Activated T-cell treated with anti-CD3 and anti-CD28 coated beads for 4 hours (primary cell): ENCODE results near the gene TSPAN16.
"Not testable (repeated sequence)": the region's sequence is repeated elsewhere in the genome, so short reads cannot be mapped to it uniquely, and the experiment has no call there.

Experiments used
- DNase-seq: peaks from one replicate; pipeline ENCODE4 v3.0.0-alpha.2; 2020

Gene TSPAN16

DNA sequence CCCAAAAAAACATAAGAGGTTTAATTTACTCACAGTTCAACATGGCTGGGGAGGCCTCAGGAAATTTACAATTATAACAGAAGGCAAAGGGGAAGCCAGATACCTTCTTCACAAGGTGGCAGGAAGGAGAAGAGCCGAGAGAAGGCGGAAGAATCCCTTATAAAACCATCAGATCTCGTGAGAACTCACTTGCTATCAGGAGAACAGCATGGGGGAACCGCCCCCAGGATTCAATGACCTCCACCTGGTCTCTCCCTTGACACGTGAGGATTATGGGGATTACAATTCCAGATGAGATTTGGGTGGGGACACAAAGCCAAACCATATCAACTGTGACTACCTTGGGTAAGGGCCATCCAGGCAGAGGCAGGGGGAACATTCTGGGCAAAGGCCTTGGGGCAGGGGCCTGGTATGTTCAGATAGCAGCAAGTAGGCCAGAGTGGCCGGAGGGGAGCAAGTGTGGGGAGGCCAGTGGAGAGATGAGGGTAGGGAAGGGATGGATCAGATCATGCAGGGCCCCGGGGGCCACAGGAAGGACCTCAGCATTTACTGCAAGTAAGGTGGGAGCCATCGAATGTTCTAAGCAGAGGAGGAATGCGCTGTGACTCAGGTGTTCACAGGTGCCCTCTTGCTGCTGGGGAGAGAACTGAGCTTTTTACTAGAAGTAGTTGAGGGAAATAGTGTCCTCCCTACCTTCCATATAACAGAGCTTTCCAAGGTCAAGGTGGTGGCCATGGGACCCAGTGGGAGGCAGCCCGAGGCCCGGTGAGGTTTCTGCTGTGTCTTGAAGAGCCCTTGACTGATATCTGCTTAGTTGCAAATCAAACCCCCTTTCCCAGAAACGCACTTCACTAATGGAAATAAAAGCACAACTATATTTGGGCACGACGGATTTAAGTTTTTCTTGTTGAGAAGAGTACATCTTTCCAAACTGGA lies 25.5 kb downstream of the TSPAN16 start:
- DNase-seq, result no peak

DNA sequence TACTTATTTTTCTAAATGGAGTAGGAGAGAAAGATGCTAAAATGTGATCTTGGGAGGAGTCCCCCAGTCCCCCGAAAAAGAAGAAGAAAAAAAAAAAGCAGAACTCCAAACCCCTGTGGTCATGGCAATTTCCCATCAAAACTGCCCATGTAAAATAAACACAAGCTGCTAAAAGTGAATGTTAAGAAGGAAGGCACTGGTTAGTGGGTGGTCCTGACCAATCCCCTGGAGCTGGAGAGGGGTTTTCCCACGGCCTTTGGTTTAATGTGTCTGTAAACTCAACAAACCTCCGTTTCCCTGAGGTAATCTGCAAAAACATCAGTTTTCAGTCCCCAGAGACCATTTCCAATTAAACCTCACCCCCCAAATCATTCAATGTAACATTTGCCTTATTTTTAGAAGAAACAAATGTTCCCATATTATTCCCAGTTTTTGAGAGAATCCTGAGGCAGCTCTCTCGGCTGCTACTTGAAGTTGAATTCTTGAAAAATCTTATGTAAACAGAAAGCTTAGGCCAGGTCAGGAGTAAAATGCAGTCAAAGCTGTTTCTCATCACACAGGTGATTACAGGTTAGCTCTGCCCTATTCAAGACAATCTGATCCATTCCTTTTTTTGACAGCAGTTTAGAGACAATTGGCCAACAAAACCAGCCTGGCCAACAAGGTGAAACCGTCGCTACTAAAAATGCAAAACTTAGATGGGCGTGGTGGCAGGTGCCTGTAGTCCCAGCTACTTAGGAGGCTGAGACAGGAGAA lies 26.5 kb downstream of the TSPAN16 start:
- DNase-seq, result no peak

DNA sequence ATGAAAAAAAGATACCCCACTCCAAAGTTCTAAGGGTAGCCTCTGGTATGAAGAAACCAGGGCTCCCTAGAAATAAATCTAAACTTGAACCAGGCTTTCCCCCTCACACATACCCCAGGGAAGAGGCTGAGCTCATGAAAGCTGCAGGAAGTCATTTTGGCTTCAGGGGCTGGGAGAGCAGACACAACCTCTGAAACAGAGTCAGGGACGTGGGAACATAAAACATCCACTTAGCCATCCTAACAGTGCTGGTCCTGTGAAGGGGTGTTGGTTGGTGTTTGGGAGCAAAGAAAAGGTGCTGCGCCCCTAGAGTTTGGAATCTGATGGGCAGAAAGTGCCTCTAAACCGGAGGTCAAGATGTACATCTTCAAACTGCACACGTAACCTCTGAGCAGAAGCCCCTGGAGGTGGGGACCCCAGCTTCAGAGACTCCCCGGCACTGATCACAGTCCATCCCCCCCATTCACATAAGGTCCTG lies 27.7 kb downstream of the TSPAN16 start:
- no peak for DNase-seq

DNA sequence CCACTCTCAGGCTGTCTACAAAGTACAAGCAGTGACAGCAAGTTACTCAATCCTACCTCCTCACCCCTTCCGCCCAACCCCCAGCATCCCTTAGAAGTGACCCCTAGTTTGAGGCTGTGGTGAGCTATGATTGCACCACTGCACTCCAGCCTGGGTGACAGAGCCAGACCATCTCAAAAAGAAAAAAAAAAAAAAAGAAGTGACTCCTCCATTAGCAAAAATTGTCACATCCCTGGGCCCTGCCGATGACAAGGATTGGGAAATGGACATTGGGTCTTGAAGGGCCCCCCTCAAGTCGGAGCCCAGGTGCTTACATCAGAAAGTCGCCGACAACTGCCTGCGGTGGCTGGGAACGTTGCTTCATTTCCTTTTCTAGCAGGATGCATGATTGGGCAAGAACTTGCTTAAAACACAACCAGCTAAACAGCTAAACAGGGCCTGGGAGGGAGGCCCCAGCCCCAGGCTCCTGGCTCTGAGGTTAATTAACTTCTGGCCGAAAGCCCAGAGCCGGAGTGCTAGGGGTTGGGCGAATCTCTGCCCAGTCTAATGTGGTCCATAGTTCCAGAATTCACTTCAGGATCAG lies 28.2 kb downstream of the TSPAN16 start:
- DNase-seq, result no peak

DNA sequence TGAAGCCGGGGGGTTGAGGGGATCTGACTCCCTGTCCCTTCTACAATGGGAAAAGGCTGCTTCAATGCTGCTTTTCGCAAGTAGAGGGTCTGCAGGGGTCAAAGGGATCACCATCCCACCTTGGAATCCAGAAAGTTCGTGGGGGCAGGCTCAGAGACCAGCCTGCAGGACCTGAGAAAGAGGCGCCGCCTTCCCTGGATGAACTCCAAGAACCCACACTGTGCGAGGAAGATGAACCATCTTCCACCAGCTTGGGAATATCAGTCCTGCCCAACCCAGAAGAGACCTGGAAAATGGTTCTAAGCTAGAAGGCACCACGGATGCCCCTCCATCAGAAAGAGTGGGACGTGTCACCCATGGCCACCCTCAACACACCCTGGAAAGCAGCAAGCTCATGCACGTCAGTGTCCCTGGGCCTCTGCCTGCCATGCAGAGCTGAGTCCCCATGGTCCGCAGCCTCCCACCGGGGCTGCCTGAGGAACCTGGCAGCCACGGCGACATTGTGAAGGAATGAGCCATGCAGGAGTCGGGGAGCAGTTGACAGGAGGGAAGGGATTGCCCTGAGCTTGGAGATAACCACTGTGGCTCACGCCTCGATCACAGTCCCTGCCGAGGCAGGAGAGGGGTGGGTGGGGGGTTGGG lies 28.9 kb downstream of the TSPAN16 start:
- DNase-seq, result no peak

DNA sequence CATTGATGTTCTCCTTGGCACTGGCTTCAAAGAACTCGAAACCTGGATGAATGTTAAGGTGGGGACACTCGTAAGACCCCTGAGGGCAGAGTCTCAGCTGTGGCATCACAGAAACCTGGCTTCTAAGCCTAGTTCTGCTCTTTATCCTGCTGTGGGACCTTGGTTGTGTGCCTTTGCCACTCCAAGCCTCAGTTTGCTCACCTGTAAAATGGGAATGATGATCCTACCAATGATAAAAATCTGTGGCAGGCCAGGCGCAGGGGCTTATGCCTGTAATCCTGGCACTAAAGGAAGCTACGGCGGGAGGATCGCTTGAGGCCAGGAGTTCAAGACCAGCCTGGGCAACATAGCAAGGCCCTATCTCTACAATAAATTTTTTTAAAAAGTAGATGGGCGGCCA lies 29.6 kb downstream of the TSPAN16 start:
- DNase-seq, result no peak

DNA sequence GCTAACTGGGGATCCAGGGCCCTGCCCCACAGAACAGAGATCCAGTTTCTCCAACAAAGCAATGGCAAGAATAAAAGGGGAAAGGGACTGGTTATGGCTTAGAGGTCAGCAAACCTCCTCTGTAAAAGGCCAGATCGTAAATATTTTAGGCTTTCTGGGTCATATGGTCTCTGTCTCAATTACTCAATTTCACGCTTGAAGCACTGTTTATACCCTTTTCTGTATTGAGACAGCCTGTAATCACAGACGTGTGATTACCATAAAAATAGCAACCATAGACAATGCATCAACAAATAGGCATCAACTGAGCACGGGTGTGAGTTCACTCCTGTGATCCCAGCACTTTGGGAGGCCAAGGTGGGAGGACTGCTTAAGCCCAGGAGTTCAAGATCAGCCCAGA lies 34.2 kb downstream of the TSPAN16 start:
- DNase-seq, result no peak

DNA sequence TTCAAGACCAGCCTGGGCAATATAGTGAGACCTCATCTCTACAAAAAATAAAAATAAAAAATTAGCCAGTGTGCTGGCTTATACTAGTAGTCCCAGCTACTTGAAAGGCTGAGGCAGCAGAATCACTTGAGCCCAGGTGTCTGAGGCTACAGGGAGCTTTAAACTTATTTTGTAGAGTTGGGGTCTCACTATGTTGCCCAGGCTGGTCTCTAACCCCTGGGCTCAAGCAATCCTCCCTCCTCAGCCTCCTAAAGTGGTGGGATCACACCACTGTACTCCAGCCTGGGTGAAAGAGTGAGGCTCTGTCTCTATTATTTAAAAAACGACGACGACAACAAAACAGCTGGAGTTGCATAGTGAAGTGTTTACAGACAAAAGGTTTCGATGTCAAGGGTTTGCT lies 35.5 kb downstream of the TSPAN16 start:
- DNase-seq, result no peak

DNA sequence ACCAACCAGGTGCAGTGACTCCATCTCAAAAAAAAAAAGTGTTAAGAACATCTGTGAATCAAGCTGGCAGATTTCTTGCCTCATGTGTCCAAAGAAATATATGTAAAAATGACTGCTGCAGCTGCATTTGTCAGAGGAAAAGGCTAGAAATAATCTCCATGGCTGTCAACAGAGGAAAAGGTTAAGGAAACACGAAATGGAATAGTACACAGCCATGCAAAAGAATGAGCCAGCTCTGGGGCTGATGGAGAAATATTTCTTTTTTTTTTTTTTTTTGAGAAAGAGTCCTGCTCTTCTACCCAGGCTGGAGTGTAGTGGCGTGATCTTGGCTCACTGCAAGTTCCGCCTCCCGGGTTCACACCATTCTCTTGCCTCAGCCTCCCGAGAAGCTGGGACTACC lies 36.9 kb downstream of the TSPAN16 start:
- no peak for DNase-seq

DNA sequence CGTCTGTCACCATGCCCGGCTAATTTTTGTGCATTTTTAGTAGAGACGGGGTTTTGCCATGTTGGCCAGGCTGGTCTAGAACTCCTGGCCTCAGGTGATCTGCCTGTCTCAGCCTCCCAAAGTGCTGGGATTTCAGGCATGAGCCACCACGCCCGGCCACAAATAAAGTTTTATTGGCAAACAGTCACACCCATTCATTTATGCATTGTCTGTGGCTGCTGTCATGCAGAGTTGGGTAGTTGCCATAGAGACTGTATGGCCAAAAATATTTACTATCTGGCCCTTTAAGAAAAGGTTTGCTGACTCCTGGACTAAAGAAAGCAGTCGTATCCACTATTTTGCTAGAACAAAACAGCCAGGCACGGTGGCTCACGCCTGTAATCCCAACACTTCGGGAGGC lies 37.9 kb downstream of the TSPAN16 start:
- not testable (repeated sequence) for DNase-seq

DNA sequence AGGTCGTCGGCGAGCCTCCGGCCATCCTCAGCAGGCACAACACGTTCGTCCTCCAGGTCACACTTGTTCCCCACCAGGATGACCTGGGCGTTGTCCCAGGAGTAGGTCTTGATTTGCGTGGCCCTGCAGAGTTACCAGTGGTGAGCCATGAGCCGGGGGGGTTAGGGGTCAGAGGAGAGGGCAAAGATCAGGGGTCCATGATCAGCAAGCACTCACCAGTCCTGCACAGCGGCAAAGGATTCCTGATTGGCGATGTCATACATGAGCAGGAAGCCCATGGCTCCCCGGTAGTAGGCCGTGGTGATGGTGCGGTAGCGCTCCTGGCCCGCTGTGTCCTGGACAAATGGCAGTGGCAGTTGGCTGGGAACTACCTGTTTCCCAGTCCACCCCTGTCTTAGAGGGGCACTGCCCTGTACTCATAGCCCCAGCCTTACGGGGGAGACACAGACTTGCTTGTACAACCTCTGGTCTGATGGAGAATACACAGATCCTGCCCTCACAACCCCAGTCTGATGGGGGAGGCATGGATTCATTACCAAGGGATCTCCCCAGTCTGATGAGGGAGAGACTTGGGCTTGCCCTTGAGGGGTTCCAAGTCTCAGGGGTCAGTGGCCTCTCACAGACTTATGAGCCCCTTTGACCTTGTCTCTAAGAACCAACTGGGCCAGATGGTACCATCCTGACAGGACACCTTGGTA lies 39.6 kb downstream of the TSPAN16 start:
- no peak for DNase-seq

DNA sequence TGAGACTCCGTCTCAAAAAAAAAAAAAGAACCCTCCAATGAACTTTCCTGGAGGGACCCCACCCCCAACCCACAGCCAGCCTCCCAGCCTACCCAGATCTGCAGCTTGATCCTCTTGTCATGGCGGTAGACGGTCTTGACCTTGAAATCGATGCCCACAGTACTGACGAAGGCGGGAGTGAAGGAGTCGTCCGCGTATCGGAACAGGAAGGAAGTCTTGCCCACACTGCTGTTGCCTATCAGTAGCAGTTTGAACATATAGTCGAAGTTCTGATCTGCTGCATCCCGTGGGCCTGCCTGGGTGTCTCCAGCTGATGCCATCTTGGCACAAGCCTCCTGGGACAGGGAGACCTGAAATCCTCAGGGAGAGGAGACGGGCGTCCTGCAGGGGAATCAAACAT lies 41.1 kb downstream of the TSPAN16 start:
- no peak for DNase-seq

DNA sequence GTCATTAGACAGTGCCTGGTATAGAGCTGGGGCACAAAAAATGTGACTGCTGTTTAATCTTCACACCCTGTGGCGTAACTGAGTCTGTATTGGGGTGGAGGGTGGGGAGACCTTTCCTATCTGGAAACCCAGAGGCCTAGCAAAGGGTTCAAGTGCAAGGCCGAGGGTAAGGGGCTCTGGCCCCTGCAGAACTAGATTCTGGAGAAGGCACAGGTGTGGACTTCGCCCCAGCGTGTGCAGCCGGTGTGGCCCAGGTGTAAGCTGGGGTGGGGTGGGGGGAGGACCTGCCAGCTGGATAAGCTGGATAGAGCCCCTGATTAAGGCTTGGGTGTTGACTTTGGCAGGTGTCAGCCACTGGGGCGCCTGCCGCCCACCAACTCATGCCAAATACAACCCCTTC lies 42.2 kb downstream of the TSPAN16 start:
- DNase-seq, result no peak

DNA sequence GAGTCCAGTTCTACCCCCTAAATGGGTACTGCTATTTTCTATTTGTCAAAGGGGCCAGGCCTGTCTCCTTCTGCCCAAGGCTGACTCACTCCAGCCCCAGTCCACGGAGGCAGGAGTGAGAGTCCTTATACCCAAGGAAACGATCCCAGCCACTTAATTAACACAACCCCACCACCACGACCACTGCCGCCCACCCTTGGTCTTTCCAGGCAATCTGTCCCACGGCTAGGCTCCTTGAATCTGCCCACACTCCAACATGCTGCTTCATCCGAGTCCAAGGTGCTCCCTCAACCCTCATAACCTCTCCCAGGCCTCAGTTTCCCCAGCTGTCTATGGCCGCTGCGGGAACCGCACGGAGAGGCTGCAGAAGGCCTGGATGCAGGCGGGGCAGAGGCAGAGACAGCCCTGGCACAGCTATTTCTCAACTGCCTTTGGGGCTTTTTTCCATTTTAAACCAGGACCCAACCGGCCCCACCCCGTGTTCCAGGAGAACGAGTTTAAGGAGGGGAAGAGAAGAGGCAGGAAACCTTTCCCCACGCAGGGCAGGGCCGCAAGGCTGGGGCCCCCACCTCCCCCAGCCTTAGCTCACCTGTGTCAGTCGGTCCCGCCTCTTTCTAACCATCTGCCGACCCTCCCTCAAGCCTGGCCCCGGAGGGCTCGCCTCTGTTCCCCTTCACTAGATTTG lies 42.8 kb downstream of the TSPAN16 start:
- no peak for DNase-seq

DNA sequence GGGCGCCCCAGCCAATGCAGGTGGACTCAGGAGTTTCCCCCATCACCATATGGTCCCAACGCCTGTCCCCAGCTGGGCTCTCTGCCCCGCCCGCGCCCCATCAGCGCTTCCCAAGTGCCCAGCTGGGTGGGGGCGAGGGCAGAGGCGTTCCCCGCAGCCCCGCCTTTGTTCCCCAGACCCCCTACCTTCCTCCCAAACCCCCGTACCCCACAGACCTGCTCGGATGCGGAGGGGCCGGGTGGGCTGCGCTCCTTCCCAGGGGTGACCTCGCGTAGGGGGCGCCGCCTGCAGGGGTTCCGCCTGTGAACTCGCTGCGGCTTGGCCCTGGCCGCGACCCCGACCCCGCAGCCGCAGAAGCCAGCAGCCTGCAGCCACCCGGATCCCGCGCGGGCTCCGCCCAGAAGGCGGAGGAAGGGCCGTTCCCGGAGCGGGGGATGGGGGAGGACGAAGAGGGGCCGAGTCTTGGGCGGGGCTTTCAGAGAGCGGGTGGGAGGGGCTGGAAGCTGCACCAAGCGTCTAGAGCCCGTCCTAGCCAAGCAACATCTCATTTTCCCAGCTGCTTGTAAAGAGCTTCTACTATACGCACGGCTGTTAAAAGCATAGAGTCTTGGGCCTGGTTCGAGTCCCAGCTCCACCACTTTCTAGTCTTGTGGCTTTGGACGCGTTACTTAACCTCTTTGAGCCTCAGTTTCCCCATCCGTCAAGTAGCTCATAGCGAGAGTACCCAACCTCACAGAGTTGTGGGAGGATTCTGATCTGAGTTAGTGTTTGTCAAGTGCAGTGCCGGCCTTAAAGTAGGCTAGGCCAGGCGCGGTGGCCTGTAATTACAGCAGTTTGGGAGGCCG lies 43.5 kb downstream of the TSPAN16 start, which contains the start of gene RAB3D:
TSS of gene RAB3D (minus strand) at position 404 of the 845 bp plus-strand sequence. CDS start 2,258 bp downstream, outside the sequence.
- DNase-seq, result peak; percentile 76

DNA sequence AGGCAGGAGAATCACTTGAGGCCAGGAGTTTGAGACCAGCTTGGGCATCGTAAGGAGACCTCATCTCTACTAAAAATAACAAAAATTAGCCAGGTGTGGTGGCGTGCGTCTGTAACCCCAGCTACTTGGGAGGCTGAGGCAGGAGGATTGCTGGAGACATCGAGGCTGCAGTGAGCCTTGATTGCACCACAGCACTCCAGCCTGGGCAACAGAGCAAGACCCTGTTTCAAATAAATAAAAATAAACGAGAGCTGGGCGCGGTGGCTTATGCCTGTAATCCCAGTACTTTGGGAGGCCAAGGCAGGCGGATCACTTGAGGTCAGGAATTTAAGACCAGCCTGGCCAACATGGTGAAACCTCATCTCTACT lies 44.1 kb downstream of the TSPAN16 start:
- not testable (repeated sequence) for DNase-seq

DNA sequence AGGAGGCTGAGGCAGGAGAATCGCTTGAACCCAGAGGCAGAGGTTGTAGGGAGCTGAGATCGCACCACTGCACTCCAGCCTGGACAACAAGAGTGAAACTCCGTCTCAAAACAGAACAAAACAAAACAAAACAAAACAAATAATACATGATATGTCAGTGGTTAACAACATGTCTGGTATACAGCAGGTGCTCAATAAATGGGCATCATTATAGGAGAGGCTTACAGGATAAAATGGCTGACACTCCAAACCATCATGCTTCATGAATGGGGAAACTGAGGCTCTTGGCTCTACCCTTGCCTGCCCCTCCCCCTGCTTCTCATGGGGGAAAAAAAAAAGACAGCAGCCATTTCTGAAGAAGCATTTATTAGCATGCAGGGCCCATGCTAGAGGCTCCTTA lies 46.5 kb downstream of the TSPAN16 start:
- no peak for DNase-seq

DNA sequence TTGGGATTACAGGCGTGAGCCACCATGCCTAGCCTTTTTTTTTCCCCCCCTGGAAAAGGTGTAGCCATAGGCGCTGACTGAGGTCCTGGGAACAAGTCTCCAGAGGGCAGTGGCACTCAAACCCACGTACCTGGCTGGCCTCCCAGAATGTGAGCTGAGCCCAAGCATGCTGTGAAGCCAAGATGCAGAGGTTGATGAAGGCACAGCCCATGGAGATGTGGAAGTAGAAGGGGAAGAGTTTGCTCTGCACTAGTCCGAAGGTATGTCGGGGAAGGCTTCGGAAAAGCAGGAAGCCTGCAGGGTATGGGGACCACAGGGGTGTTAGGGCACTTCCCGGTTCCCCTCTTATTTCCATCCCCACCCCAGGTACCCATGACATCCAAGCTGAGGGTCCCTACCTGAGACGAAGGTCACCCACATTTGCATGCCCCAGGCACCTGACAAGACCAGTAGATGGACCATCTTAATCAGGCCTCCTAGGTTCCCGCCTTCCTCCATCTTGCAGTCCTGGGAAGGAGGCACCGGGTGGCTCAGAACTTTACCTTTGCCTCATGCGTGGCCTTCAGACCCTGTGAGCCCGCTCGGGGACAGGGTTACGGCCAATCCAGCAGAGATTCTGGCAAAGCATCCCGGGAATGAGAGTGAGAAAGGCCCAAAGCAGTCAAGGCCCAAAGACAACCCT lies 49.3 kb downstream of the TSPAN16 start:
- no peak for DNase-seq

DNA sequence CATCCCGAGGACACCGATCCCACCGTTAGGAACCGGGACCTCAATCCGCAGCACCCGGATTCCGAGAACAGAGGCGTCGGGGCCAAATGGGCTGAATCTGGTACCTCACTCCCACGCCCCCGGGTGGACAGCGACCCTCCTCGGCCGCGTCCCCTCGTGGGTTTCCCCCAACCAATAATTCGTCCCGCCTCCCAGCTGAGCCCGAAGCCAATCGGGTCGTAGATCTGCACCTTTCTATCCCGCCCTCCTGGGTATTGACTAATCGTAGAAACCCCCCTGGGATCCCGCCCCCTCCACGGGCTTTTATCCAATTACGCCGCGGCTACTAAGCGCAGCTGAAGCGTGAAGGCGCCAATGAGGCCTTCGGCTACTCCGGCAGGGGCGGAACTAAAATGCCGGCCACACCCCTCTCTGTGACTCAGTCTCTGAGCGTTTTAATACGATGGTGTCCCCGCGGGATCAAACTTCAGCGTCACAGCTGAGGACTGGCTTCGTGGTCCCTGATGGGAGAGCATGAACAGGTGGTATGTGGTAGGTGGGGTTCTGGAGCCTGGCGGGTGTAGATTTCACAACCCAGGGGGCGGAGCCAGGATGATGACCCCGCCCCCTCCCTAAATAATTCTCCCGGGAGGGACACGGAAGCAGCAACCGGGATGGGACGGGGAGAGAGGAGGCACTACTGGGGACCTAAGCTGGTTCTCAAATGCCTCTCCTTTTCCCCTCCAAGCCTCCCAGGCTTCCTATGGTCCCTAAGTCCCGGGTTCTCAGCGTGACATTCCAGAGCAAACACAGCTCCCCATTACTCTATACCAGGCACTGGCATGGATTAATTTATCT lies 50.4 kb downstream of the TSPAN16 start, which contains the start of the genes CCDC159 and TMEM205:
TSS of gene CCDC159 (plus strand) at position 416 of the 837 bp plus-strand sequence. CDS start at position 504, 88 bp downstream.
TSS of gene TMEM205 (minus strand) at position 165 of the 837 bp plus-strand sequence. CDS start 649 bp downstream, outside the sequence.
- DNase-seq, result peak; percentile 98
